Astrocyte (in vitro differentiated cells and primary cell): ENCODE data around the gene SNCA.

Experiments used
- CTCF ChIP-seq: IDR thresholded peaks from 2 replicates; pipeline ENCODE4 v1.5.1; 2011; ENCODE audit warnings: low read depth, mild to moderate bottlenecking, inconsistent platforms, low read length, moderate library complexity; ENCODE audit not compliant: insufficient read depth
- EZH2 ChIP-seq: IDR thresholded peaks from 2 replicates; pipeline ENCODE4 v1.6.1; 2012; ENCODE audit warnings: mild to moderate bottlenecking, low read length, inconsistent platforms; ENCODE audit not compliant: insufficient read depth

GRCh38 chr4:89722517-89722916 lies 114.4 kb downstream of the SNCA start:
- TF ChIP-seq CTCF = no peak
- no peak for TF ChIP-seq EZH2
